SU-DHL-6 (cell line): ENCODE measurements around the gene PRKCA.
A peak's percentile ranks its signal among the peaks of the same experiment; 100 is the strongest.

Source experiments
- H2AFZ ChIP-seq: fragments of 200-600 bp; sonication (generic); 2 replicates; pipeline ENCODE4 v1.6.1; 2014; ENCODE audit warnings: low read depth, mild to moderate bottlenecking, moderate library complexity, mixed read lengths, antibody characterized with exemption, low read length; ENCODE audit not compliant: severe bottlenecking
- H3F3A ChIP-seq: fragments of 200-600 bp; shearing (Covaris generic); 2 replicates; pipeline ENCODE4 v1.6.0; 2016; ENCODE audit warnings: antibody characterized with exemption, mild to moderate bottlenecking; ENCODE audit not compliant: insufficient read depth
- H3K27ac ChIP-seq: fragments of 200-600 bp; sonication (generic); 2 replicates; pipeline ENCODE4 v1.5.1; 2016; ENCODE audit warnings: low read depth, mild to moderate bottlenecking, low read length, moderate library complexity, mixed read lengths
- H3K27me3 ChIP-seq: fragments of 200-600 bp; sonication (generic), shearing (Covaris generic); 2 replicates; pipeline ENCODE4 v1.6.0; 2014; ENCODE audit warnings: mild to moderate bottlenecking, low read length
- H3K36me3 ChIP-seq: fragments of 200-600 bp; sonication (generic); 2 replicates; pipeline ENCODE4 v1.6.1; 2014; ENCODE audit warnings: mild to moderate bottlenecking, low read length, mixed read lengths
- H3K4me2 ChIP-seq: fragments of 300-600, 200-600 bp; shearing (Covaris generic), sonication (generic); 2 replicates; pipeline ENCODE4 v1.6.0; 2014; ENCODE audit warnings: low read length, low read depth, mild to moderate bottlenecking; ENCODE audit not compliant: poor library complexity, severe bottlenecking
- H3K4me3 ChIP-seq: fragments of 200-600 bp; sonication (generic); 2 replicates; pipeline ENCODE4 v1.5.1; 2014; ENCODE audit warnings: antibody characterized with exemption, low read length, mild to moderate bottlenecking, mixed read lengths; ENCODE audit not compliant: insufficient read depth, poor library complexity, severe bottlenecking
- H3K79me2 ChIP-seq: fragments of 200-600 bp; sonication (generic); 2 replicates; pipeline ENCODE4 v1.6.1; 2014; ENCODE audit warnings: mild to moderate bottlenecking, low read length, moderate library complexity; ENCODE audit not compliant: insufficient read depth
- H3K9ac ChIP-seq: fragments of 200-600 bp; sonication (generic); 2 replicates; pipeline ENCODE4 v1.7.0; 2014; ENCODE audit warnings: mild to moderate bottlenecking, low read length
- H3K9me2 ChIP-seq: fragments of 200-600 bp; sonication (generic); replicated peaks from 2 replicates; pipeline ENCODE4 v1.6.1; 2014; ENCODE audit warnings: low read length; ENCODE audit not compliant: insufficient read depth
- H3K9me3 ChIP-seq: fragments of 200-600 bp; sonication (generic); 2 replicates; pipeline ENCODE4 v1.6.1; 2014; ENCODE audit warnings: low read length, mixed read lengths; ENCODE audit not compliant: insufficient read depth
- H4K20me1 ChIP-seq: fragments of 200-600 bp; sonication (generic); 2 replicates; pipeline ENCODE4 v1.6.1; 2014; ENCODE audit warnings: low read depth, mild to moderate bottlenecking, antibody characterized with exemption, low read length, moderate library complexity, mixed read lengths
- CTCF ChIP-seq: fragments of 200-600 bp; sonication (generic); IDR thresholded peaks from one replicate; pipeline ENCODE4 v1.5.1; 2017; ENCODE audit warnings: antibody characterized with exemption, mild to moderate bottlenecking, low read length, moderate library complexity; ENCODE audit not compliant: insufficient read depth, poor library complexity, severe bottlenecking
- EZH2phosphoT487 ChIP-seq: fragments of 200-600 bp; sonication (generic), shearing (Covaris generic); conservative IDR thresholded peaks from 2 replicates; pipeline ENCODE4 v1.6.1; 2018; ENCODE audit warnings: mild to moderate bottlenecking, antibody characterized with exemption, low read length, moderate library complexity, mixed read lengths

Gene PRKCA

GRCh38 chr17:66551839-66552238, 249.4 kb downstream of the PRKCA start:
- no peak overlapping the region for H3K4me2 ChIP-seq
- H3K36me3 ChIP-seq, result 0 out of 2 replicates have a peak, but pooled peaks cover 3% of the 10 kb centered on the region
- peaks cover 76% of the 10 kb centered on the region for H3K79me2 ChIP-seq

GRCh38 chr17:66552371-66552770, 250.0 kb downstream of the PRKCA start:
- Histone ChIP-seq H3K27me3 (no peaks in the 10 kb centered on the region), H3K27ac (no peak overlapping the region), H3F3A (no peaks in the 10 kb centered on the region), H4K20me1 (no peaks in the 10 kb centered on the region), H3K9me3 (no peaks in the 10 kb centered on the region), H3K4me3 (no peak overlapping the region), H3K36me3 (0 out of 2 replicates have a peak, but pooled peaks cover 3% of the 10 kb centered on the region), H2AFZ (no peak overlapping the region), H3K9me2 (no peaks in the 10 kb centered on the region), H3K79me2 (peaks cover 77% of the 10 kb centered on the region), H3K4me2 (no peak overlapping the region), H3K9ac (no peak overlapping the region)
- TF ChIP-seq CTCF, result no peak
- no peak for TF ChIP-seq EZH2phosphoT487

More at GRCh38 chr17:66551839-66552238, 249.4 kb downstream of the PRKCA start:
- Histone ChIP-seq H4K20me1 (no peaks in the 10 kb centered on the region), H2AFZ (no peak overlapping the region), H3K9ac (no peak overlapping the region), H3K9me3 (no peaks in the 10 kb centered on the region), H3K27ac (no peak overlapping the region), H3F3A (no peaks in the 10 kb centered on the region), H3K27me3 (no peaks in the 10 kb centered on the region), H3K9me2 (no peaks in the 10 kb centered on the region), H3K4me3 (no peak overlapping the region)
- no peak for TF ChIP-seq EZH2phosphoT487
- TF ChIP-seq CTCF, result no peak

- H3K4me3 ChIP-seq, result no peak overlapping the region
- no peak overlapping the region; the same call in 1 of the 2 replicates for H3K27ac ChIP-seq
- no peak for TF ChIP-seq EZH2phosphoT487
- no peaks in the 10 kb centered on the region for H3K9me3 ChIP-seq
- H4K20me1 ChIP-seq, result no peaks in the 10 kb centered on the region
- H3K9me2 ChIP-seq, result no peaks in the 10 kb centered on the region
- H2AFZ ChIP-seq, result no peak overlapping the region
- H3K27me3 ChIP-seq, result no peaks in the 10 kb centered on the region
- H3K9ac ChIP-seq, result no peak overlapping the region
- peaks cover 70% of the 10 kb centered on the region; the same call in 1 of the 2 replicates for H3K79me2 ChIP-seq
- H3K36me3 ChIP-seq, result 0 out of 2 replicates have a peak, but pooled peaks cover 3% of the 10 kb centered on the region
- no peaks in the 10 kb centered on the region for H3F3A ChIP-seq
- no peak overlapping the region for H3K4me2 ChIP-seq
Measured at GRCh38 chr17:66555605-66556004, 253.2 kb downstream of the PRKCA start.

GRCh38 chr17:66557200-66557599, 254.8 kb downstream of the PRKCA start:
- Histone ChIP-seq H3K9me2 (no peaks in the 10 kb centered on the region), H3K79me2 (peaks cover 67% of the 10 kb centered on the region; the same call in 1 of the 2 replicates), H2AFZ (no peak overlapping the region), H3K27ac (0 out of 2 replicates have a peak overlapping the region, but pooled peaks have one; percentile 15), H3K9ac (no peak overlapping the region), H3K4me2 (no peak overlapping the region), H3K27me3 (no peaks in the 10 kb centered on the region), H3F3A (no peaks in the 10 kb centered on the region), H4K20me1 (no peaks in the 10 kb centered on the region), H3K36me3 (peaks cover 3% of the 10 kb centered on the region; the same call in 1 of the 2 replicates), H3K4me3 (no peak overlapping the region), H3K9me3 (no peaks in the 10 kb centered on the region)
- TF ChIP-seq CTCF, result no peak
- TF ChIP-seq EZH2phosphoT487, result no peak
